GM18499 (cell line): ENCODE results near the gene DHX34.
"Not testable (repeated sequence)": the region's sequence is repeated elsewhere in the genome, so short reads cannot be mapped to it uniquely, and the experiment has no call there.

Source experiments
- ATAC-seq: cut with Tn5 transposase; IDR thresholded peaks from one replicate; pipeline ENCODE4 v1.9.1; 2021; ENCODE audit warnings: moderate number of reproducible peaks; ENCODE audit not compliant: insufficient read depth, unreplicated experiment

DHX34 gene

GRCh38 chr19:47363758-47364531 lies 14.8 kb downstream of the DHX34 start:
- no peak for ATAC-seq

- not testable (repeated sequence) for ATAC-seq
These were observed 16.3 kb downstream of the DHX34 start for GRCh38 chr19:47365455-47365854.

GRCh38 chr19:47370045-47370611 lies 21.0 kb downstream of the DHX34 start:
- no peak for ATAC-seq

DNA sequence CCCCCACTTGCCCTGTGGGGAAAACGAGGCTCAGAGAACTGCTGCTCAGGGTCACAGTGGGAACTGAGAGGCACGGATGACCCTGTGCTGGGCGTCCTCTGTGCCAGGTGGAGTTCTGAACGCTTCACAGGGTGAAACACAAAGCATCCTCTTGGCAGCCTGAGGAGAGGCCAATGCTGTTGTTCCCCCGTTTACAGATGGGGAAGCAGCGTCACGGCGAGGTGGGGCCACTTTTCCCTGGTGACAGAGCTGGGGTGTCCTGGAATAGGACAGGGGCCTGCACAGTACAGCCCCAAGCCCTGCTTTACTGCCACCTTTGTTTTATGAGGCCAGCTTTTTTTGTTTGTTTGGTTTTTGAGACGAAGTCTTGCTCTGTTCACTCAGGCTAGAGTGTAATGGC lies 22.1 kb downstream of the DHX34 start:
- no peak for ATAC-seq

DNA sequence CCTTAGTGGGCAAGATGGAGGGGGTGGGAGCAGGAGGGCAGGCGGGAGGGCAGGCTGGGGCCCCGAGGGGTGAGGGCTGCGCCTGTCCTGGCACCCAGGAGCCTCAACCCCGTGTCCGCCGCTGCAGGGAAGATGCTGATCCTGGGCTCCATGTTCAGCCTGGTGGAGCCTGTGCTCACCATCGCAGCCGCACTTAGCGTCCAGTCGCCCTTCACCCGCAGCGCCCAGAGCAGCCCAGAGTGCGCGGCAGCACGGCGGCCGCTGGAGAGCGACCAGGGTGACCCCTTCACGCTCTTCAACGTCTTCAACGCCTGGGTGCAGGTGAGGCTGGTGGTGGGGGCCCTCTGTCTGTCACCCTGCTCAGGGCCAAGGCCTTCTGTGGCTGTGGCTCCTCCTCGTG lies 23.5 kb downstream of the DHX34 start:
- no peak for ATAC-seq

GRCh38 chr19:47373246-47374240 lies 24.4 kb downstream of the DHX34 start:
- no peak for ATAC-seq

GRCh38 chr19:47374876-47375693 lies 26.0 kb downstream of the DHX34 start:
- ATAC-seq: no peak

DNA sequence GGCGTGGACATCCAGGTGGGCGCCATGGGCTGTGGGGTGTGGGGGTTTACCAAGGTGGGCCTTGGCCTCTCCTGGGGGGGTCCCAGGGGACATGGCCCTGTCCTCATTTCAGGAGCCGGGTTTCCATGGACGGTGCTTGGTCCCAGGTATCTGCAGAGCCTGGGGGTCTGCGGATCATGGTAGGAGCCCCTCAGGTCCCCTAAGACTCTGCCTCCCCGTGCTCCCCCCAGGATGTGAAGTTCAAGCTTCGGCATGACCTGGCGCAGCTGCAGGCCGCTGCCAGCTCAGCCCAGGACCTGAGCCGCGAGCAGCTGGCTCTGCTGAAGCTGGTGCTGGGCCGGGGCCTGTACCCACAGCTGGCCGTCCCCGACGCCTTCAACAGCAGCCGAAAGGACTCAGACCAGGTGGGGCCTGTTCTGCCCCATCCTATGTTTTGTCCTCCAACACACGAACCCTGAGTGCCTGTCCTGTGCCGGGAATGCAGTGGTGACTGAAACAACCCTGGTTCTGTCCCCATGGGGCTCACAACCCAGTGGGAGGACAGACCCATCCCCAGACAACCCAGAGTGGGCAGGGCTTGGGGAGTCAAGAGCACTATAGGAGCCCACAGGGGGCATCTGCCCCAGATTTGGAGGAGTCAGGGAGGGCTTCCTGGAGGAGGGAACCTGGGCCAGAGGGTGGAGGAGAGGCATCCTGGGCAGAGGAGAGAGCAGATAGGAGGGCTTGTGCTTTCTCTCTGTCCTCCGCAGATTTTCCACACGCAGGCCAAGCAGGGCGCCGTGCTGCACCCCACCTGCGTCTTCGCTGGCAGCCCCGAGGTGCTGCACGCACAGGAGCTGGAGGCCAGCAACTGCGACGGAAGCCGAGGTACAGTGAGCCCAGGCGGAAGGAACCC lies 26.8 kb downstream of the DHX34 start:
- no peak for ATAC-seq

DNA sequence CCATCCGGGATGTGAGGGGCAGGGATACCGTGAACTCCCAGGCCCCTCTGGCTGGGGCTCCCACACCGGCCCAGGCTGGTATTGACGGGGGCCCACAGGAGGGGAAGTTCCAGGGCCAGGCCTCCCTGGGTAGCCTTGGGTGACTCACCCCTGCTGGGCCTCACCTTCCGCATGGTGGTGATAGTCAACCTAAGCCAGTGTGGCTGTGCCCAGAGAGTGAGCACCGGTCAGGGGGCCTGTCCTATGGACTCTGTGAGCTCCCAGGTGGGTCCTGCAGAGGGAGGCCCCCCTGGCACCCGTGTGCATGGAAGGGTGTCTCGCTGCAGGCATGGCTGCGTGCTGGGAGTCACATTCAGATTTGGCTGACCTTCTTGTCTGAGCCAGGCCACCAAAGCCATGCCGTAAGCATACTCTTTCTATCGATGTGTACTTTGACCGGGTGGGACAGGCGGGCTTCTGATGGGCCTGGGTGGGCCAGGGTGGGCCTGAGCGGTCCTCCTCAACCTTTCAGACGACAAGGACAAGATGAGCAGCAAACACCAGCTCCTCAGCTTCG lies 27.6 kb downstream of the DHX34 start:
- ATAC-seq: no peak

GRCh38 chr19:47377208-47377701 lies 28.1 kb downstream of the DHX34 start:
- ATAC-seq: no peak

DNA sequence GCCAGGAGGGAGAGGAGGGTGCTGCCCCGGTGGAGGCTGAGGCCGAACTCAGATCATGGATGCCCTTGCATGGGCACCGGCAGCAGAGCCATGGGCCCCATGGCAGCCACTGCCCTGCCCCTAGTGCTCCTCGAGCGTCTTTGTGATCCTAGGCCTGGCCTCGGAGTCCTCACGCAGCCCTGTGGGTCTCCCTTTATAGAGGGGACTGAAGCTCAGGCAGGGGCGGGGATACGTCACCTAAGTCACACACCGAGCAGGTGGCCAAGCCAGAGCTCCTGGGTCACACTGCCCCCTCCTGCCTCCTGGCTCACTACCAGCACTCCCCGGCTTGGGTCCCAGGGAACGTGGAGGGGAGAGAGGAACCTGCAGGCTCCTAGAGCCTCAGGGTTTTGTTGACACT lies 28.7 kb downstream of the DHX34 start:
- ATAC-seq: no peak

- ATAC-seq: no peak
These were observed 29.1 kb downstream of the DHX34 start for GRCh38 chr19:47378246-47378645.

GRCh38 chr19:47379381-47379938 lies 30.3 kb downstream of the DHX34 start:
- no peak for ATAC-seq

DNA sequence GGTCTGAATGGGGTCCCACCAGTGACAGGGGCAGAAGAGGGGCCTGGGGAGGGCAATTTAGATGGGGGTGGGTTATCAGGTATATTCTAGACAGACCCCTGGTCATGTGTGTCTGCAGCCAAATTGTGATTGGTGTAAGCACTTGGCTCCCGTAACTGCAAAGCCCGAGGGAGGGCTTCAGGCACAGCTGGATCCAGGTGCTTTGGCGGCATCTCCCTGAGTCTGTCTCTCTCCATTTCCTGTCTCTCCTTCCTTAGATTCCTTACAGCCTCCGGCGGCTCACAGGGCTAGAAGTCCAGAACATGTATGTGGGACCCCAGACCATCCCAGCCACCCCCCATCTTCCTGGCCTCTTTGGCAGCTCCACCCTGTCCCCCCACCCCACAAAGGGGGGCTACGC lies 31.4 kb downstream of the DHX34 start:
- ATAC-seq: no peak

GRCh38 chr19:47381121-47381520 lies 32.0 kb downstream of the DHX34 start:
- ATAC-seq: no peak

- ATAC-seq: no peak
These were observed 32.7 kb downstream of the DHX34 start for GRCh38 chr19:47381653-47382279.

- ATAC-seq: not testable (repeated sequence)
These were observed 34.8 kb downstream of the DHX34 start for GRCh38 chr19:47383890-47384289.

DNA sequence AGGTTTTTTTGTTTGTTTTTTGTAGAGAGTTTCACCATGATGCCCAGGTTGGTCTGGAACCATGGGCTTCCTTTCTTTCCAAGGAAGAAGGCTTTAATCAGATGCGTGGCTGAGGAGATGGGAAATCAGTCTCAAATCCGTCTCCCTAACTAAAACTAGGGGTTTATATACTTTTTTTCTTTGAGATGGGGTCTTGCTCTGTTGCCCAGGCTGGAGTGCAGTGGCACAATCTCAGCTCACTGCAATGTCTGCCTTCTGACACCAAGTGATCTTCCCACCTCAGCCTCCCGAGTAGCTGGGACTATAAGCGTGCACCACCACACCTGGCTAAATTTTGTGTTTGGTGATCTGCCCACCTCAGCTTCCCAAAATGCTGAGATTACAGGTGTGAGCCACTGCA lies 35.4 kb downstream of the DHX34 start:
- not testable (repeated sequence) for ATAC-seq
